ENCODE data around the gene UNC80. TPM values are rescaled to one million over a fixed set of nuclear protein-coding genes. Genes with fewer than 3 reads are reported as not detected.

The UNC80 gene
- total and polyA plus RNA-seq, 4 donors, result not detected

GRCh38 chr2:209958016-209958415 lies 186.4 kb downstream of the UNC80 start:
- no peak overlapping the region for H3K27ac ChIP-seq (ENCODE audit: low read depth in 1 of 2, low read length in 2 of 2)
- intact Hi-C loops (cut with DNase I), result no loop called here
- no peak for ATAC-seq (ENCODE audit: low FRiP score)
- 94 to 95% methylated on average over 2 of the region's 2 CpGs for WGBS, 2 donors
- no peak overlapping the region for H3K4me3 ChIP-seq (ENCODE audit: low read length in 2 of 2)
- H3K36me3 ChIP-seq (ENCODE audit: control insufficient read depth in 1 of 2, insufficient read depth in 2 of 2, low read length in 1 of 2), result no peaks in the 10 kb centered on the region
- no peak for DNase-seq
- no peaks in the 10 kb centered on the region for H3K9me3 ChIP-seq (ENCODE audit: control insufficient read depth, low read length)
- no peaks in the 10 kb centered on the region for H3K27me3 ChIP-seq (ENCODE audit: control insufficient read depth in 1 of 2, insufficient read depth in 2 of 2, low read length in 1 of 2)
- H3K4me1 ChIP-seq (ENCODE audit: control insufficient read depth in 1 of 2, insufficient read depth in 2 of 2, low read length in 2 of 2), result peaks cover 0 to 2% of the 10 kb centered on the region in 2 donors

DNA sequence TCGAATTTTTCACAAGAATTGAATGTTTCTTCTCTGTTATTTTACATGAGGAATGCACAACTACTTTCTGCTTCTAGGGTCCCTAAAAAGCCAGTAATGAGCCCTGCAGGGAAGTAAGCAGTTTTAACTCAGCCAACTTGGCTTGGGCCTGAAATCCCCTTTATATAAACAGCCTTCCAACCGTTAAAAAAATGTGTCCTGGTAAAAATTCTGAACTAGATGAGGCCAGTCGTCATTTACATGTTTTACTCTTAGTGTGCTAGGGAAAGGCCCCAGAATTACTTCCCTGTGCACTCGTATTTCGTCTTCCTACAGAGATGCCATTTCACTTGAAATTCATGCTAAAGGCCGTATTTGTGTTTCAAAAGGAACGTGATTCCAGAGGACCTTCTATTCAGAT lies 188.4 kb downstream of the UNC80 start:
- ATAC-seq (ENCODE audit: low FRiP score) (no peak), DNase-seq (no peak)
- Histone ChIP-seq H3K4me3 (ENCODE audit: low read length in 2 of 2) (no peak overlapping the region), H3K27ac (ENCODE audit: low read depth in 1 of 2, low read length in 2 of 2) (no peak overlapping the region), H3K9me3 (ENCODE audit: control insufficient read depth, low read length) (no peaks in the 10 kb centered on the region), H3K27me3 (ENCODE audit: control insufficient read depth in 1 of 2, insufficient read depth in 2 of 2, low read length in 1 of 2) (no peaks in the 10 kb centered on the region), H3K36me3 (ENCODE audit: control insufficient read depth in 1 of 2, insufficient read depth in 2 of 2, low read length in 1 of 2) (no peaks in the 10 kb centered on the region), H3K4me1 (ENCODE audit: control insufficient read depth in 1 of 2, insufficient read depth in 2 of 2, low read length in 2 of 2) (peaks cover 0 to 2% of the 10 kb centered on the region in 2 donors)
- intact Hi-C loops (cut with DNase I), result loop anchor here in 1 of 2 donors (10.0 kb wide), 1 partner anchor 625 kb away; no protein-coding TSS in a partner anchor
- 17 to 26% methylated on average over 7 of the region's 7 CpGs for WGBS, 2 donors

GRCh38 chr2:209960676-209961630 lies 189.3 kb downstream of the UNC80 start:
- no peaks in the 10 kb centered on the region for H3K36me3 ChIP-seq (ENCODE audit: control insufficient read depth in 1 of 2, insufficient read depth in 2 of 2, low read length in 1 of 2)
- intact Hi-C loops (cut with DNase I), result loop anchor here in 1 of 2 donors (10.0 kb wide), 1 partner anchor 626 kb away; no protein-coding TSS in a partner anchor
- H3K4me3 ChIP-seq (ENCODE audit: low read length in 2 of 2), result no peak overlapping the region
- H3K4me1 ChIP-seq (ENCODE audit: control insufficient read depth in 1 of 2, insufficient read depth in 2 of 2, low read length in 2 of 2), result peaks cover 0 to 2% of the 10 kb centered on the region in 2 donors
- H3K27me3 ChIP-seq (ENCODE audit: control insufficient read depth in 1 of 2, insufficient read depth in 2 of 2, low read length in 1 of 2), result no peaks in the 10 kb centered on the region
- 27 to 28% methylated on average over 4 of the region's 4 CpGs for WGBS, 2 donors
- H3K9me3 ChIP-seq (ENCODE audit: control insufficient read depth, low read length), result no peaks in the 10 kb centered on the region
- DNase-seq (no peak), ATAC-seq (ENCODE audit: low FRiP score) (peak; percentile 75)
- no peak overlapping the region for H3K27ac ChIP-seq (ENCODE audit: low read depth in 1 of 2, low read length in 2 of 2)

GRCh38 chr2:209965723-209966122 lies 194.1 kb downstream of the UNC80 start:
- no peak overlapping the region for H3K4me3 ChIP-seq (ENCODE audit: low read length in 2 of 2)
- WGBS, 2 donors, result 45 to 48% methylated on average over 2 of the region's 2 CpGs
- ATAC-seq (ENCODE audit: low FRiP score) (no peak), DNase-seq (no peak)
- no peaks in the 10 kb centered on the region for H3K36me3 ChIP-seq (ENCODE audit: control insufficient read depth in 1 of 2, insufficient read depth in 2 of 2, low read length in 1 of 2)
- H3K27ac ChIP-seq (ENCODE audit: low read depth in 1 of 2, low read length in 2 of 2), result no peak overlapping the region
- no peaks in the 10 kb centered on the region for H3K4me1 ChIP-seq (ENCODE audit: control insufficient read depth in 1 of 2, insufficient read depth in 2 of 2, low read length in 2 of 2)
- no peaks in the 10 kb centered on the region for H3K27me3 ChIP-seq (ENCODE audit: control insufficient read depth in 1 of 2, insufficient read depth in 2 of 2, low read length in 1 of 2)
- no peaks in the 10 kb centered on the region for H3K9me3 ChIP-seq (ENCODE audit: control insufficient read depth, low read length)
- intact Hi-C loops (cut with DNase I), result loop anchor here in 1 of 2 donors (10.0 kb wide), 1 partner anchor 631 kb away; no protein-coding TSS in a partner anchor

DNA sequence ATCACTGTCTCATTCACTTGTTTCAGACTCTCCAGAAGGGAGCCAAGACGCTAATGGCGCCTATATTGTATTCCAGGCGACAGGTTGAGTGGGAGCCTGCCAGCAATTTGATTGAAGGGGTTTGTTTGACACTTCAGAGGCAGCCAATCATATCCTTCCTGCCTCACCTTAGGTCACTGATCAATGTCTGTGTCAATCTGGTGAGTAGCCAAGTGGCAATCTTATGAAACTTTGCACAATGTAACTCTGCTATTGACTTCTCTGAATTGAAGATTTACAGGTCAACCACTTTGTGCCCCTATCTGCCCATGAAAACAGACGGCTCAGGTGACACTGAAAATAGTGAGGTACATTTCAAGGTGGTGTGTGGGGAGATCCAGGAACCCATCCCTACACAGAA lies 198.1 kb downstream of the UNC80 start:
- no peaks in the 10 kb centered on the region for H3K27me3 ChIP-seq (ENCODE audit: control insufficient read depth in 1 of 2, insufficient read depth in 2 of 2, low read length in 1 of 2)
- H3K9me3 ChIP-seq (ENCODE audit: control insufficient read depth, low read length), result no peaks in the 10 kb centered on the region
- no peaks in the 10 kb centered on the region for H3K36me3 ChIP-seq (ENCODE audit: control insufficient read depth in 1 of 2, insufficient read depth in 2 of 2, low read length in 1 of 2)
- H3K4me3 ChIP-seq (ENCODE audit: low read length in 2 of 2), result no peak overlapping the region
- intact Hi-C loops (cut with DNase I), result loop anchor here in 1 of 2 donors (10.0 kb wide), 1 partner anchor 635 kb away; no protein-coding TSS in a partner anchor
- ATAC-seq (ENCODE audit: low FRiP score), result no peak
- no peak overlapping the region for H3K27ac ChIP-seq (ENCODE audit: low read depth in 1 of 2, low read length in 2 of 2)
- 92 to 94% methylated on average over 4 of the region's 4 CpGs for WGBS, 2 donors
- no peaks in the 10 kb centered on the region for H3K4me1 ChIP-seq (ENCODE audit: control insufficient read depth in 1 of 2, insufficient read depth in 2 of 2, low read length in 2 of 2)
- no peak for DNase-seq

DNA sequence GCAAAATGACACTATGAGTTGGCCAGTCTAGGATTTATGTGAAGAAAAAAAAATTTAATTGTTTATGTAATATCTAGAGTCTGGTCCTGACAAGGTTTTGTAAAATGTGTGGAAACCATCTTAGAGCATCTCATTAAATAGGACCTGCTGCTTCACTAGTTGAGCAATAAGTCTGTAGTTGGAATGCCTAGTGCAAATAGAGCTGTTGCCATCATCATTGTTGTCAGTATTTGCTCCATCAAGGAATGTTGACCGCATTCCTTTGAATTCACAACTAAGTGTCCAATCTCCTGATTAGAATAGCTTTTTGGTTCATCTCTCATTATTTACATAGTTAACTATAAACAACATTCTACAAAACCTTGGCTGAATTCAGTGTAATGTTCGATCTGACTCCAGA lies 198.6 kb downstream of the UNC80 start:
- WGBS, 2 donors, result 82 to 93% methylated on average over 2 of the region's 2 CpGs
- intact Hi-C loops (cut with DNase I), result no loop called here
- ATAC-seq (ENCODE audit: low FRiP score), result no peak
- H3K27me3 ChIP-seq (ENCODE audit: control insufficient read depth in 1 of 2, insufficient read depth in 2 of 2, low read length in 1 of 2), result no peaks in the 10 kb centered on the region
- no peak overlapping the region for H3K27ac ChIP-seq (ENCODE audit: low read depth in 1 of 2, low read length in 2 of 2)
- DNase-seq, result no peak
- no peaks in the 10 kb centered on the region for H3K36me3 ChIP-seq (ENCODE audit: control insufficient read depth in 1 of 2, insufficient read depth in 2 of 2, low read length in 1 of 2)
- H3K4me1 ChIP-seq (ENCODE audit: control insufficient read depth in 1 of 2, insufficient read depth in 2 of 2, low read length in 2 of 2), result no peaks in the 10 kb centered on the region
- H3K4me3 ChIP-seq (ENCODE audit: low read length in 2 of 2), result no peak overlapping the region
- H3K9me3 ChIP-seq (ENCODE audit: control insufficient read depth, low read length), result no peaks in the 10 kb centered on the region

DNA sequence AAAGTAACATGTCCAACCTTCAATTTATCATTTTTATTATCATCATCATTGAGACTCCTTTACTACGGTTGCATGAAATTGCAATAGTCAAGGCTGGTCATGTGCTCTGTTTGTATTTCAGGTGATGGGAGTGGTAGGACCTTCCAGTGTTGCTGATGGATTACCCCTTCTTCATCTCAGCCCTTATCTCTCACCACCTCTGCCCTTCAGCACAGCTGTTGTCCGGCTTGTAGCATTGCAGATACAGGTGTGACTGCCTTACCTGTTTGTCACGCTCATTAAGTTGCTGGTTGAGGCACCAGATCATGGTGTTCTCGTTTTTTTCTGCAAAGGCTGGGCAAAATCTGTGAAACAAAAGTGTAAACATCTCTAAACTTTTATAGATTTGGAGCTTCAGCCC lies 199.1 kb downstream of the UNC80 start:
- WGBS, 2 donors, result 81 to 82% methylated on average over 4 of the region's 4 CpGs
- Histone ChIP-seq H3K9me3 (ENCODE audit: control insufficient read depth, low read length) (no peaks in the 10 kb centered on the region), H3K27me3 (ENCODE audit: control insufficient read depth in 1 of 2, insufficient read depth in 2 of 2, low read length in 1 of 2) (no peaks in the 10 kb centered on the region), H3K36me3 (ENCODE audit: control insufficient read depth in 1 of 2, insufficient read depth in 2 of 2, low read length in 1 of 2) (no peaks in the 10 kb centered on the region), H3K27ac (ENCODE audit: low read depth in 1 of 2, low read length in 2 of 2) (no peak overlapping the region), H3K4me3 (ENCODE audit: low read length in 2 of 2) (no peak overlapping the region), H3K4me1 (ENCODE audit: control insufficient read depth in 1 of 2, insufficient read depth in 2 of 2, low read length in 2 of 2) (no peaks in the 10 kb centered on the region)
- intact Hi-C loops (cut with DNase I), result no loop called here
- ATAC-seq (ENCODE audit: low FRiP score), result no peak
- DNase-seq, result no peak

GRCh38 chr2:209973328-209973727 lies 201.7 kb downstream of the UNC80 start:
- Histone ChIP-seq H3K4me1 (ENCODE audit: control insufficient read depth in 1 of 2, insufficient read depth in 2 of 2, low read length in 2 of 2) (no peaks in the 10 kb centered on the region), H3K27me3 (ENCODE audit: control insufficient read depth in 1 of 2, insufficient read depth in 2 of 2, low read length in 1 of 2) (no peaks in the 10 kb centered on the region), H3K4me3 (ENCODE audit: low read length in 2 of 2) (no peak overlapping the region), H3K36me3 (ENCODE audit: control insufficient read depth in 1 of 2, insufficient read depth in 2 of 2, low read length in 1 of 2) (no peaks in the 10 kb centered on the region), H3K27ac (ENCODE audit: low read depth in 1 of 2, low read length in 2 of 2) (no peak overlapping the region), H3K9me3 (ENCODE audit: control insufficient read depth, low read length) (no peaks in the 10 kb centered on the region)
- DNase-seq, result no peak
- no peak for ATAC-seq (ENCODE audit: low FRiP score)
- intact Hi-C loops (cut with DNase I), result no loop called here
- WGBS, 2 donors, result 15 to 16% methylated on average over 1 of the region's 1 CpG

GRCh38 chr2:209974576-209974975 lies 202.9 kb downstream of the UNC80 start:
- Histone ChIP-seq H3K9me3 (ENCODE audit: control insufficient read depth, low read length) (no peaks in the 10 kb centered on the region), H3K27me3 (ENCODE audit: control insufficient read depth in 1 of 2, insufficient read depth in 2 of 2, low read length in 1 of 2) (no peaks in the 10 kb centered on the region), H3K36me3 (ENCODE audit: control insufficient read depth in 1 of 2, insufficient read depth in 2 of 2, low read length in 1 of 2) (no peaks in the 10 kb centered on the region), H3K27ac (ENCODE audit: low read depth in 1 of 2, low read length in 2 of 2) (no peak overlapping the region), H3K4me1 (ENCODE audit: control insufficient read depth in 1 of 2, insufficient read depth in 2 of 2, low read length in 2 of 2) (no peaks in the 10 kb centered on the region), H3K4me3 (ENCODE audit: low read length in 2 of 2) (no peak overlapping the region)
- WGBS, 2 donors, result 8 to 9% methylated on average over 1 of the region's 1 CpG
- DNase-seq, result no peak
- intact Hi-C loops (cut with DNase I), result no loop called here
- no peak for ATAC-seq (ENCODE audit: low FRiP score)

Measured in aorta (tissue), 5 donors.